Lung (tissue), 12 donors: ENCODE measurements around the gene PTPRJ. TPM values are rescaled to one million over a fixed set of nuclear protein-coding genes. Genes with fewer than 3 reads are reported as not detected.

Source experiments
- ATAC-seq: fragments of 200-7000 bp; cut with Tn5 transposase; one replicate; pipeline ENCODE4 v1.9.1; 2020; ENCODE audit warnings: moderate number of reproducible peaks; ENCODE audit not compliant: insufficient read depth, low FRiP score
- DNase-seq, 3 donors: peaks; one replicate each; pipeline ENCODE4 v3.0.0-alpha.2; 2013 to 2017
- H3K27ac ChIP-seq, 2 donors: one replicate each; pipeline ENCODE4 v1.5.1; 2013; ENCODE audit warnings: mild to moderate bottlenecking in 2 of 2, moderate library complexity in 2 of 2, control low read depth in 1 of 2, inconsistent platforms in 1 of 2, low read depth in 1 of 2, low read length in 1 of 2
- H3K27me3 ChIP-seq, 3 donors: one replicate each; pipeline ENCODE4 v1.5.1; 2013; ENCODE audit warnings: low read length in 2 of 3; ENCODE audit not compliant: control insufficient read depth in 3 of 3, insufficient read depth in 3 of 3
- H3K36me3 ChIP-seq, 4 donors: one replicate each; pipeline ENCODE4 v1.5.1; 2013; ENCODE audit warnings: low read length in 4 of 4, mild to moderate bottlenecking in 1 of 4, moderate library complexity in 1 of 4; ENCODE audit not compliant: control insufficient read depth in 4 of 4, insufficient read depth in 4 of 4
- H3K4me1 ChIP-seq, 5 donors: one replicate each; pipeline ENCODE4 v1.5.1; 2013; ENCODE audit warnings: low read length in 5 of 5, mild to moderate bottlenecking in 2 of 5, moderate library complexity in 1 of 5; ENCODE audit not compliant: control insufficient read depth in 5 of 5, insufficient read depth in 5 of 5
- H3K4me3 ChIP-seq: one replicate; pipeline ENCODE4 v1.5.1; 2013; ENCODE audit warnings: mild to moderate bottlenecking, control low read depth, moderate library complexity
- H3K9ac ChIP-seq, 2 donors: one replicate each; pipeline ENCODE4 v1.5.1; 2013; ENCODE audit warnings: low read length in 2 of 2, control low read depth in 1 of 2; ENCODE audit not compliant: insufficient read depth in 1 of 2
- H3K9me3 ChIP-seq, 4 donors: one replicate each; pipeline ENCODE4 v1.5.1; 2013; ENCODE audit warnings: low read length in 3 of 4, mild to moderate bottlenecking in 1 of 4, moderate library complexity in 1 of 4; ENCODE audit not compliant: control insufficient read depth in 4 of 4, insufficient read depth in 3 of 4
- WGBS, 2 donors: extraction: QIAGEN DNeasy Blood & Tissue Kit; methylation state at CpG; one replicate each; pipeline ENCODE4 v1.1.7; 2013; 5-methylcytosine and 5-hydroxymethylcytosine counted together
- polyA plus RNA-seq, 2 donors: library from polyadenylated mRNA; stranded (reverse); fragments of 200-250 nt; gene quantifications; one replicate each; pipeline ENCODE4 v1.2.1, GENCODE V29; 2013
- total RNA-seq, 2 donors: library from RNA; depleted of rRNA in 1 of 2; stranded (reverse); fragments of >200 nt in 1 of 2; gene quantifications; one replicate each; pipeline ENCODE4 v1.2.1, GENCODE V29; 2014 to 2021
- TF ChIP-seq, protein P1 (sequence below): IDR thresholded peaks from 2 replicates; pipeline ENCODE4 v1.5.1; 2012; ENCODE audit warnings: mild to moderate bottlenecking; ENCODE audit errors: control extremely low read depth, extremely low read depth
- donor health status: control.
- donor health status: control.
- donor health status: Bipolar disorder and iron deficiency.
- donor health status: healthy.
- donor health status: DM: yes; HTN: yes; CAD: no.

Gene PTPRJ
- total and polyA plus RNA-seq, 4 donors, result 3.9 to 51.4 (median 32.0) TPM

DNA sequence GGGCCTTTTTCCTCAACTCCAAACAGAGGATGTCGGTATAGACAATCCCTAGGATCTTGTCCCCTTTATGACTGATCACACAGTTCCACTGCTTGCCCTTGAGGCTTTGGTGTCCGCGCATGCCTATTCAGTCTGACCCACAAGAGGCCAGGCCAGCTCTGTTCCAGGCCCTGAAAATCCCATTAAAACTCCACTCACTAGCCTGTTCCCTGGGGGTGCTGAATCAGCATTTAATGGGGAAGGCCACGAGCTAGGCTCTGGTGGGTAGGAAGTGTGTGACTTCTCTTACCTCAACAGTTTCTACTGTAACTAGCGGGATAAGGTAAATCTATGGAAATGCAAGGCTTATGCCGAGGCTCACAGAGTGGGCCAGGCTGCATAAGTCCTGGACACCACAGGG lies 117.7 kb downstream of the PTPRJ start:
- no peak overlapping the region for H3K27ac ChIP-seq
- no peak overlapping the region for H3K9ac ChIP-seq
- no peak for ATAC-seq

DNA sequence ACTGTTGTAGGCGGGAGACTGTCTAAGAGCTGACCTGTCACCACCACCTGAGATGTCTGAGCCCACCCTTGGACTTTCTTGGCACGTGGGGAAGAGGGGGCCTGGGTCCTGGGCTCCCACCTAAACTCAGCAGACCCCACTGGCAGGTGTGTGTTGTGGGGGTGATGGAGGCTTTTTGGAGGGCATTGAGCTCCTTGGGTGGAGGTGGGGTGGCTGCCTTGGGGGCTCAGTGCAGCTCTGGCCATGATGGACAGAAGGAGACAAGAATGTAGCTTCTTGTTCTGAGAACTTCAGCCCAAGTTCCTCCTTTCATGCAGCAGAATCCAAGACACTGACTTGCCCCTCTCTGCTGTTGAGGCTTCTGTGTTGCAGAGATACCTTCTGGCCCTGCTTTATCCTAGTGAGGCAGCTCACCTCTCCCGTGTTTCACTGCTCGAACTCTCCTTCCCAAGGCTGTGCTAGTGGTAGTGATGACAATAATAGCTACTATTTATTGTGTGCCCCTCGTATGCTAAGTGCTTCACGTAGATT lies 119.6 kb downstream of the PTPRJ start:
- no peak for DNase-seq
- H3K9me3 ChIP-seq, result peaks cover 0 to 1% (median 0%) of the 10 kb centered on the region in 4 donors
- TF ChIP-seq, protein P1, sequence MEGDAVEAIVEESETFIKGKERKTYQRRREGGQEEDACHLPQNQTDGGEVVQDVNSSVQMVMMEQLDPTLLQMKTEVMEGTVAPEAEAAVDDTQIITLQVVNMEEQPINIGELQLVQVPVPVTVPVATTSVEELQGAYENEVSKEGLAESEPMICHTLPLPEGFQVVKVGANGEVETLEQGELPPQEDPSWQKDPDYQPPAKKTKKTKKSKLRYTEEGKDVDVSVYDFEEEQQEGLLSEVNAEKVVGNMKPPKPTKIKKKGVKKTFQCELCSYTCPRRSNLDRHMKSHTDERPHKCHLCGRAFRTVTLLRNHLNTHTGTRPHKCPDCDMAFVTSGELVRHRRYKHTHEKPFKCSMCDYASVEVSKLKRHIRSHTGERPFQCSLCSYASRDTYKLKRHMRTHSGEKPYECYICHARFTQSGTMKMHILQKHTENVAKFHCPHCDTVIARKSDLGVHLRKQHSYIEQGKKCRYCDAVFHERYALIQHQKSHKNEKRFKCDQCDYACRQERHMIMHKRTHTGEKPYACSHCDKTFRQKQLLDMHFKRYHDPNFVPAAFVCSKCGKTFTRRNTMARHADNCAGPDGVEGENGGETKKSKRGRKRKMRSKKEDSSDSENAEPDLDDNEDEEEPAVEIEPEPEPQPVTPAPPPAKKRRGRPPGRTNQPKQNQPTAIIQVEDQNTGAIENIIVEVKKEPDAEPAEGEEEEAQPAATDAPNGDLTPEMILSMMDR, result no peak
- WGBS, 2 donors, result 96 to 98% methylated on average over 6 of the region's 6 CpGs
- H3K27me3 ChIP-seq, result no peaks in the 10 kb centered on the region
- no peaks in the 10 kb centered on the region for H3K36me3 ChIP-seq
- H3K4me1 ChIP-seq, result peaks cover 3 to 18% (median 10%) of the 10 kb centered on the region in 5 donors
- H3K9ac ChIP-seq, result no peak overlapping the region
- no peak overlapping the region for H3K4me3 ChIP-seq
- no peak overlapping the region for H3K27ac ChIP-seq
- ATAC-seq, result no peak

More for the DNA sequence above, 117.7 kb downstream of the PTPRJ start:
- Histone ChIP-seq H3K4me1 (peaks cover 8 to 22% (median 9%) of the 10 kb centered on the region in 5 donors), H3K36me3 (no peaks in the 10 kb centered on the region), H3K9me3 (peaks cover 0 to 1% (median 0%) of the 10 kb centered on the region in 4 donors), H3K4me3 (no peak overlapping the region), H3K27me3 (no peaks in the 10 kb centered on the region)
- no peak for DNase-seq
- WGBS, 2 donors, result 81 to 95% methylated on average over 6 of the region's 6 CpGs
- TF ChIP-seq, protein P1, result no peak

DNA sequence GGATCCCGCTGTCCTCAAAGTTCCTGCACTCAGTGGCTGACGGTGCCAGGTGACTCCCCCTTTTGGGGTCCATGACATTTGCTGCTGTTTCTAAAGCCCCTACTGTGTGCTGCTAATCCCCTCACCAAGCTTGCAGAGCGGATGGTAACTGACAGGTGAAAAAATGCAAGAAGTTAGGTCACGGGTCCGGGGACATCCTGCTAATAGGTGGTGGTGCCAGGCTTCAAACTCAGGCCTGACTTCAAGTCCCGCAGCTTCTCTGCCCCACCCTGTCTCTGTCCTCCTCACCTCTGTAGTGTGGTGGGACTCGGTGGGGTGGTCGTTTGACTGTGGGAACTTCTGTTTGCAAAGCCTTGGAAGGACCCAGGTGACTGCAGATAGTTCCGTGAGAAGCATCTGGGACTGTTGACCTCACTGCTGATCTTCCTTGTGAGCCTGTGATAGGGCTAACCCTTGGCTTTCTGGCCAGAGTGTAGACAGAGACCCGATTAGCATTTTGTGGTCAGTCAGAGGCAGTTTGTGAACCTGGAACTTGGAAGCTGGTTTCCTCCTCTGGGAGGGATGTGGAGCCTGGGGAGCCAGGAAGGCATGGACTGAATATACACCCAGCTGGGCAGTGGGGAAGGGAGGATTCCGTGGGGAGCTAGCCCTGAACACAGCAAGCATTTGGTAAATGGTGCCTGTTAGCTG lies 120.8 kb downstream of the PTPRJ start:
- Histone ChIP-seq H3K27ac (no peak overlapping the region), H3K36me3 (no peaks in the 10 kb centered on the region), H3K4me3 (no peak overlapping the region), H3K9ac (no peak overlapping the region), H3K27me3 (no peaks in the 10 kb centered on the region), H3K4me1 (peaks cover 3 to 18% (median 10%) of the 10 kb centered on the region in 5 donors), H3K9me3 (no peaks in the 10 kb centered on the region)
- 88 to 89% methylated on average over 11 of the region's 11 CpGs for WGBS, 2 donors
- no peak for ATAC-seq
- TF ChIP-seq, protein P1, result no peak
- no peak for DNase-seq
